G401.6 (cell line): ENCODE data around the gene TENM4.
"Not testable (repeated sequence)": the region's sequence is repeated elsewhere in the genome, so short reads cannot be mapped to it uniquely, and the experiment has no call there.

Experiments used
- FAIRE-seq: peaks from 2 replicates; lab custom pipeline; 2012; peaks lifted over from hg19 to GRCh38; lab: Jason Lieb, UNC

TENM4 gene

GRCh38 chr11:78622666-78623065, 818.2 kb downstream of the TENM4 start:
- no peak for FAIRE-seq

GRCh38 chr11:78620159-78620558, 820.7 kb downstream of the TENM4 start:
- FAIRE-seq = no peak

DNA sequence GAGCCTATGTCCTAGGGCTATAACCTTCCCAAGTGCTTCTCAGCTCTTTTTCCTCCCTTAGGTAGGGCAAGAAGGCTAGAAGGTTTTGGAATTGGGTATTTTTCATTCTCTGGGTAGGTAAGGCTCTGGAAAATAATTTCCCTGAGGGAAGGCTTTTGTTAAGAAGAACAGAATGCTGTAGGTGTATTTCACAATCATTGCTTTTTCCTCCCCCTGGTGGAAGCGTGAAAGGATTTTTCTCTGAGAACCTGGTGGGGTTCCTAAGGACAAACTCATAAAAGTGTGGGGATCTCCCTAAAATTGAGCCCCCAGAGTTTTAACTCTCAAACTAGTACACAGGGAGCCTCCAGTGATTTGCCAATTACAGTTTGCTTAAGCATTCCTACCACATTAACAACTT, 825.1 kb downstream of the TENM4 start:
- no peak for FAIRE-seq

- no peak for FAIRE-seq
These were observed 827.4 kb downstream of the TENM4 start for GRCh38 chr11:78613378-78613813.

- no peak for FAIRE-seq
These were observed 828.0 kb downstream of the TENM4 start for GRCh38 chr11:78612721-78613377.

DNA sequence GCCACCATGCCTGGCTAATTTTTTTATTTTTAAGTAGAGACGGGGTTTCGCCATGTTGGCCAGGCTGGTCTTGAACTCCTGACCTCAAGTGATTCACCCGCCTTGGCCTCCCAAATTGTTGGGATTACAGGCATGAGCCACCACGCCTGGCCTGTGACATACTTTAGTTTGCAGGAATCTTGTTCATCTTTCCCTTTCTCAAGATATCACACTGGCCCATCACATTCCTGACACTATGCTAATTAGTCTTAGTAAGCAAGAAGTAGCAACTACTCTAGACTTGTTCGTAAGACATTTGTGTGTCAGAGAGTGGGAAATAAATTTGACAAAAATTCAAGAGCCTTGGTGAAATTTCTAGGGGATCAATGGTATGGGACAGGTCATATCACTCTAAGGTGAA, 831.5 kb downstream of the TENM4 start:
- FAIRE-seq = not testable (repeated sequence)

GRCh38 chr11:78607696-78608095, 833.1 kb downstream of the TENM4 start:
- no peak for FAIRE-seq

DNA sequence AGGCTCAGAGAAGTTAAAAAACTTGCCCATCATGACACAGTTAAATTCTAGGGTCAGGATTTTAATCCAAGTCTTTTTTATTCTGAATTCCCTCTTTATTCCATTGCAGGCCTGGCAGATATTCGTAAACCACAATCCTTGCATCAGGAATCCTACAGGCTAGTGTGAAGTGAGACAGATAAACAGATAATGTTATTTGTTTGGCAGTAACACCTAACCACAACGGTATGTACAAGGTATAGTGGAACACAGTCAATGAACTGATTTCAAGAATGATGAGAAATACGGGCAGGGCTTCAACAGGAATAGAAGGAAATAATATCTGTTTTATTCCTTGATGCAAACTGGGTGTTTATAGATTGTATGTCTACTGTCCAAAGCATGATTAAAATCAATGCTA, 834.2 kb downstream of the TENM4 start:
- FAIRE-seq = no peak

GRCh38 chr11:78605296-78605695, 835.5 kb downstream of the TENM4 start:
- FAIRE-seq = no peak

DNA sequence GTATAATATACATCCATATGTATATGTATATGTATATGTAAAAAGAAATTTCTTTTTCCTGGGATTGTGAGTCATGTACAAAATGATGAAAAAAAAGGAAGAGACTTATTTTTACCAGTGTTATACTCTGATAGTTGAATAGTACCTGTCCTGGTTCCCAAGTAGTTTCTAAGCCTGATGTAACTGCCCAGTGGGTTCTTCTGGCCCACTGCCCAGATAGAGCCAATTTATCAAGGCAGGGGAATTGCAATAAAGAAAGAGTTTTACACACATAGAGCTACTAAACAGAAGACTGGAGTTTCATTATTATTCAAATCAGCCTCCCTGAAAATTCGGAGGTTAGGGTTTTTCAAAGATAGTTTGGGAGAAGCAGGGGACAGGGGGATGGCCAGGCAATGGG, 837.0 kb downstream of the TENM4 start:
- no peak for FAIRE-seq
